Measurements from ENCODE around the gene FOXP4. TPM values are rescaled to one million over a fixed set of nuclear protein-coding genes. Genes with fewer than 3 reads are reported as not detected.

Gene FOXP4
- total and polyA plus RNA-seq, 2 of the 13 experiments (the other 11 are each of a cell fraction or from before 2014, with no cell fraction given), result 11.0 to 12.4 TPM

GRCh38 chr6:41577356-41578216 is 31.4 kb downstream of the FOXP4 start (continued):
- TF ChIP-seq ATF7 (IDR thresholded peaks at IDR 0.05) (no peak), ATF7 (CRISPR knock-in tag; IDR thresholded peaks at IDR 0.05) (no peak), ZNF574 (CRISPR knock-in tag; IDR thresholded peaks at IDR 0.05) (no peak), ARHGAP35 (CRISPR knock-in tag; IDR thresholded peaks at IDR 0.05; ENCODE audit: borderline replicate concordance) (peak; percentile 29; the same call in 1 of the 2 replicates), ZNF784 (CRISPR knock-in tag; IDR thresholded peaks at IDR 0.05; ENCODE audit: borderline replicate concordance) (no peak), PHB2 (IDR thresholded peaks at IDR 0.05; ENCODE audit: partially characterized antibody) (no peak), ZC3H4 (CRISPR knock-in tag; IDR thresholded peaks at IDR 0.05; ENCODE audit: borderline replicate concordance) (no peak), CAMTA2 (CRISPR knock-in tag; IDR thresholded peaks at IDR 0.05; ENCODE audit: borderline replicate concordance) (no peak), ZSCAN12 (CRISPR knock-in tag; IDR thresholded peaks at IDR 0.05) (no peak), TBL1XR1 (IDR thresholded peaks at IDR 0.05; ENCODE audit: borderline replicate concordance, low read length, partially characterized antibody) (no peak), ARID2 (CRISPR knock-in tag; IDR thresholded peaks at IDR 0.05; ENCODE audit: borderline replicate concordance) (no peak), ZNF607 (CRISPR knock-in tag; IDR thresholded peaks at IDR 0.05; ENCODE audit: borderline replicate concordance) (no peak), GRHL1 (CRISPR knock-in tag; conservative IDR thresholded peaks at IDR 0.05) (no peak), ERF (CRISPR knock-in tag; IDR thresholded peaks at IDR 0.05) (no peak), MLLT10 (CRISPR knock-in tag; IDR thresholded peaks at IDR 0.05) (no peak), ZNF101 (CRISPR knock-in tag; IDR thresholded peaks at IDR 0.05; ENCODE audit: borderline replicate concordance, low read depth) (no peak)
- TF ChIP-seq, protein P1, sequence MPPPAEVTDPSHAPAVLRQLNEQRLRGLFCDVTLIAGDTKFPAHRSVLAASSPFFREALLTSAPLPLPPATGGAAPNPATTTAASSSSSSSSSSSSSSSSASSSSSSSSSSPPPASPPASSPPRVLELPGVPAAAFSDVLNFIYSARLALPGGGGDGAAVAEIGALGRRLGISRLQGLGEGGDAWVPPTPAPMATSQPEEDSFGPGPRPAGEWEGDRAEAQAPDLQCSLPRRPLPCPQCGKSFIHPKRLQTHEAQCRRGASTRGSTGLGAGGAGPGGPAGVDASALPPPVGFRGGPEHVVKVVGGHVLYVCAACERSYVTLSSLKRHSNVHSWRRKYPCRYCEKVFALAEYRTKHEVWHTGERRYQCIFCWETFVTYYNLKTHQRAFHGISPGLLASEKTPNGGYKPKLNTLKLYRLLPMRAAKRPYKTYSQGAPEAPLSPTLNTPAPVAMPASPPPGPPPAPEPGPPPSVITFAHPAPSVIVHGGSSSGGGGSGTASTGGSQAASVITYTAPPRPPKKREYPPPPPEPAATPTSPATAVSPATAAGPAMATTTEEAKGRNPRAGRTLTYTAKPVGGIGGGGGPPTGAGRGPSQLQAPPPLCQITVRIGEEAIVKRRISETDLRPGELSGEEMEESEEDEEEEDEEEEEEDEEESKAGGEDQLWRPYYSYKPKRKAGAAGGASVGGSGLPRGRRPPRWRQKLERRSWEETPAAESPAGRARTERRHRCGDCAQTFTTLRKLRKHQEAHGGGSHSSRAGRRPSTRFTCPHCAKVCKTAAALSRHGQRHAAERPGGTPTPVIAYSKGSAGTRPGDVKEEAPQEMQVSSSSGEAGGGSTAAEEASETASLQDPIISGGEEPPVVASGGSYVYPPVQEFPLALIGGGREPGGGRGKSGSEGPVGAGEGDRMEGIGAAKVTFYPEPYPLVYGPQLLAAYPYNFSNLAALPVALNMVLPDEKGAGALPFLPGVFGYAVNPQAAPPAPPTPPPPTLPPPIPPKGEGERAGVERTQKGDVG (CRISPR knock-in tag; IDR thresholded peaks at IDR 0.05; ENCODE audit: borderline replicate concordance), result no peak
- TF ChIP-seq, protein P2, sequence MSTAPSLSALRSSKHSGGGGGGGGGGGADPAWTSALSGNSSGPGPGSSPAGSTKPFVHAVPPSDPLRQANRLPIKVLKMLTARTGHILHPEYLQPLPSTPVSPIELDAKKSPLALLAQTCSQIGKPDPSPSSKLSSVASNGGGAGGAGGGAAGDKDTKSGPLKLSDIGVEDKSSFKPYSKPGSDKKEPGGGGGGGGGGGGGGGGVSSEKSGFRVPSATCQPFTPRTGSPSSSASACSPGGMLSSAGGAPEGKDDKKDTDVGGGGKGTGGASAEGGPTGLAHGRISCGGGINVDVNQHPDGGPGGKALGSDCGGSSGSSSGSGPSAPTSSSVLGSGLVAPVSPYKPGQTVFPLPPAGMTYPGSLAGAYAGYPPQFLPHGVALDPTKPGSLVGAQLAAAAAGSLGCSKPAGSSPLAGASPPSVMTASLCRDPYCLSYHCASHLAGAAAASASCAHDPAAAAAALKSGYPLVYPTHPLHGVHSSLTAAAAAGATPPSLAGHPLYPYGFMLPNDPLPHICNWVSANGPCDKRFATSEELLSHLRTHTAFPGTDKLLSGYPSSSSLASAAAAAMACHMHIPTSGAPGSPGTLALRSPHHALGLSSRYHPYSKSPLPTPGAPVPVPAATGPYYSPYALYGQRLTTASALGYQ (CRISPR knock-in tag; IDR thresholded peaks at IDR 0.05), result 0 out of 2 replicates have a peak, but pooled peaks have one; percentile 43

Measured in HepG2 (cell line).